Activated CD8-positive, alpha-beta memory T cell treated with anti-CD3 and anti-CD28 coated beads, Interleukin-2, amount 50 U/mL, for 1 hour (primary cell): ENCODE results near the gene NOTCH2.

Experiments used
- DNase-seq: peaks from one replicate; pipeline ENCODE4 v3.0.0-alpha.2; 2020; ENCODE audit errors: extremely low read depth

The NOTCH2 gene

GRCh38 chr1:119908661-119909060 is 160.8 kb downstream of the NOTCH2 start:
- no peak for DNase-seq

GRCh38 chr1:119906927-119907652 is 162.4 kb downstream of the NOTCH2 start:
- no peak for DNase-seq

GRCh38 chr1:119903443-119903835 is 166.0 kb downstream of the NOTCH2 start:
- no peak for DNase-seq

GRCh38 chr1:119902775-119903442 is 166.6 kb downstream of the NOTCH2 start:
- no peak for DNase-seq

GRCh38 chr1:119898981-119899720 is 170.3 kb downstream of the NOTCH2 start:
- no peak for DNase-seq

GRCh38 chr1:119898530-119898929 is 170.9 kb downstream of the NOTCH2 start:
- no peak for DNase-seq

- DNase-seq = no peak
Measured at GRCh38 chr1:119896303-119896702, 173.2 kb downstream of the NOTCH2 start, which contains the start of gene ADAM30. Gene ADAM30 (minus strand): TSS chr1:119896515. CDS start chr1:119896336, 179 bp downstream.

- no peak for DNase-seq
Measured at GRCh38 chr1:119895102-119895501, 174.4 kb downstream of the NOTCH2 start.

GRCh38 chr1:119893827-119894700 is 175.4 kb downstream of the NOTCH2 start:
- no peak for DNase-seq

- DNase-seq = no peak
Measured at GRCh38 chr1:119893238-119893791, 176.1 kb downstream of the NOTCH2 start.

GRCh38 chr1:119891386-119891785 is 178.1 kb downstream of the NOTCH2 start:
- no peak for DNase-seq

GRCh38 chr1:119888476-119888875 is 181.0 kb downstream of the NOTCH2 start:
- no peak for DNase-seq

- DNase-seq = no peak
Measured at GRCh38 chr1:119887427-119887826, 182.0 kb downstream of the NOTCH2 start.

GRCh38 chr1:119885903-119886783 is 183.3 kb downstream of the NOTCH2 start:
- no peak for DNase-seq

GRCh38 chr1:119884711-119885110 is 184.8 kb downstream of the NOTCH2 start:
- no peak for DNase-seq

- DNase-seq = no peak
Measured at GRCh38 chr1:119883826-119884225, 185.6 kb downstream of the NOTCH2 start.

- DNase-seq = no peak
Measured at GRCh38 chr1:119882132-119883049, 187.1 kb downstream of the NOTCH2 start.

GRCh38 chr1:119879510-119880434 is 189.7 kb downstream of the NOTCH2 start:
- DNase-seq = no peak
